Activated CD4-positive, alpha-beta T cell treated with anti-CD3 and anti-CD28 coated beads, Interleukin-2, amount 10 ng/mL, durations not matched to agents 24 days and 14 days (primary cell): Measurements from ENCODE around the gene ZNF853. TPM values are rescaled to one million over a fixed set of nuclear protein-coding genes. Genes with fewer than 3 reads are reported as not detected.
"Not testable (repeated sequence)": the region's sequence is repeated elsewhere in the genome, so short reads cannot be mapped to it uniquely, and the experiment has no call there.

Source experiments
- DNase-seq: peaks from one replicate; pipeline ENCODE4 v3.0.0; 2022
- H3K27ac Mint-ChIP-seq: one replicate; pipeline ENCODE4 v1.8.0; 2022; ENCODE audit warnings: mild to moderate bottlenecking, mixed read lengths
- H3K27me3 Mint-ChIP-seq: one replicate; pipeline ENCODE4 v1.8.0; 2022; ENCODE audit warnings: mixed read lengths
- H3K36me3 Mint-ChIP-seq: one replicate; pipeline ENCODE4 v1.8.0; 2022; ENCODE audit warnings: low read depth, mild to moderate bottlenecking, mixed read lengths
- H3K4me1 Mint-ChIP-seq: one replicate; pipeline ENCODE4 v1.8.0; 2021; ENCODE audit warnings: mixed read lengths
- H3K4me3 Mint-ChIP-seq: one replicate; pipeline ENCODE4 v1.8.0; 2022; ENCODE audit warnings: mild to moderate bottlenecking, moderate library complexity, mixed read lengths
- H3K9me3 Mint-ChIP-seq: one replicate; pipeline ENCODE4 v1.8.0; 2021; ENCODE audit warnings: mixed read lengths
- intact Hi-C: fragments of 100-400 bp; cut with micrococcal nuclease; formaldehyde crosslinking; loops from one replicate; pipeline ENCODE4 v1.15.1; 2023
- total RNA-seq: library from RNA; stranded (reverse); gene quantifications from 2 replicates; pipeline ENCODE4 v1.2.3, GENCODE V29; 2022

ZNF853 gene
- total RNA-seq, 1 donor from 2014 or later = 0.42 TPM

- peak overlapping the region; percentile 51 for H3K4me3 Mint-ChIP-seq
- no peak overlapping the region for H3K27ac Mint-ChIP-seq
These were observed 1.6 kb downstream of the ZNF853 start for GRCh38 chr7:6616854-6617643.

DNA sequence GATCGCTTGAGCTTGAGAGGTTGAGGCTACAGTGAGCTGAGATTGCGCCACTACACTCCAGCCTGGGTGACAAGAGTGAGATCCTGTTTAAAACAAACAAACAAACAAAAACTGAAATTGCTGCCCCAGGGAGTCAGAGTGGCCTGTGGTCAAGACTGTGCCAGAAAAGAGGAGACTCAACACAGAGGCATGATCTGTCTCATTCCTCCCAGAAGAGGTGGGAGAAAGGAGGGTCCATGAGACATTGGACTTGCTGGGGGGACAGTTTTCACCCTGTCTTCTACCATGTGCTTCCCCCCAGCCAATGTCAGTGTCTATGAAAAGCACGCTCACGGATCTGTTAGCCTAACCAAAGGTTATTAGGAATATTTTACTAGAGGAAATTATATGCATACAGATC is 3.2 kb downstream of the ZNF853 start:
- peaks cover 10% of the 10 kb centered on the region for H3K4me1 Mint-ChIP-seq
- intact Hi-C loops = no loop called here
- H3K4me3 Mint-ChIP-seq = no peak overlapping the region
- H3K9me3 Mint-ChIP-seq = no peaks in the 10 kb centered on the region
- no peaks in the 10 kb centered on the region for H3K36me3 Mint-ChIP-seq
- DNase-seq = no peak
- H3K27me3 Mint-ChIP-seq = peaks cover 30% of the 10 kb centered on the region
- no peak overlapping the region for H3K27ac Mint-ChIP-seq

More at GRCh38 chr7:6616854-6617643, 1.6 kb downstream of the ZNF853 start:
- H3K4me1 Mint-ChIP-seq = peaks cover 9% of the 10 kb centered on the region
- H3K27me3 Mint-ChIP-seq = peaks cover 38% of the 10 kb centered on the region
- H3K36me3 Mint-ChIP-seq = no peaks in the 10 kb centered on the region
- H3K9me3 Mint-ChIP-seq = no peaks in the 10 kb centered on the region
- intact Hi-C loops = no loop called here
- DNase-seq = no peak

GRCh38 chr7:6619961-6620360 is 4.6 kb downstream of the ZNF853 start:
- Mint-ChIP-seq H3K27me3 (peaks cover 18% of the 10 kb centered on the region), H3K36me3 (no peaks in the 10 kb centered on the region), H3K4me3 (no peak overlapping the region), H3K4me1 (peaks cover 17% of the 10 kb centered on the region), H3K9me3 (no peaks in the 10 kb centered on the region), H3K27ac (no peak overlapping the region)
- DNase-seq = no peak
- intact Hi-C loops = no loop called here

DNA sequence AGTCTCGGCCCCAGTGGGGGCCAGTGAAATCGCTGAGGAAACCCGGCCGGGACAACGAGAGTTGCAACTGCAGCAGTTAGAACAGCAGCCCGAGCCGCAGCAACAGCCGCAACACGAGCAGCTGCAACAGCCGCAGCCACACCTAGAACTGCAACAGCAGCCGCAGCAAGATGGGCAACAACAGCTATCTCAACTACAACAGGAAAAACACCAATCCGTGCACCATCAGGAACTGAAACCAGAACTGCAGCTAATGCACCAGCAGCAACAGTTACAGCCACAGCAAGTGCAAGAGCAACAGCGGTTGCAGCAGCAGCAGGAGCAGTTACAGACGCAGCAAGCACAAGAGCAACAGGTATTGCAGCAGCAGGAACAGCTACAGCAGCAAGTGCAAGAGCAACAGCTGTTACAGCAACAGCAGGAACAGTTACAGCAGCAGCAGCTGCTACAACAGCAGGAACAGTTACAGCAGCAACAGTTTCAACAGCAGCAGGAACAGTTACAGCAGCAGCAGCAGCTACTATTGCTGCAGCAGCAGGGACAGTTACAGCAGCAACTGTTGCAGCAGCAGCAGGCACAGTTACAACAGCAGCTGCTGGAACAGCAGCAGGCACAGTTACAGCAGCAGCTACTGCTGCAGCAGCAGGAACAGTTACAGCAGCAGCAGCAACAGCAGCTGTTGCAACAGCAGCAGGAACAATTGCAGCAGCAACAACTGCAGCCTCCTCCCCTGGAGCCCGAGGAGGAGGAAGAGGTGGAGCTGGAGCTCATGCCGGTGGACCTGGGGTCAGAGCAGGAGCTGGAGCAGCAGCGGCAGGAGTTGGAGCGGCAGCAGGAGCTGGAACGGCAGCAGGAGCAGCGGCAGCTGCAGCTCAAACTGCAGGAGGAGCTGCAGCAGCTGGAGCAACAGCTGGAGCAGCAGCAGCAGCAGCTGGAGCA is 6.1 kb downstream of the ZNF853 start:
- Mint-ChIP-seq H3K27ac (no peak overlapping the region), H3K27me3 (peaks cover 13% of the 10 kb centered on the region), H3K36me3 (no peaks in the 10 kb centered on the region), H3K4me3 (no peak overlapping the region), H3K9me3 (no peaks in the 10 kb centered on the region), H3K4me1 (peaks cover 17% of the 10 kb centered on the region)
- DNase-seq = no peak
- intact Hi-C loops = no loop called here

- DNase-seq = no peak
- Mint-ChIP-seq H3K9me3 (no peaks in the 10 kb centered on the region), H3K27me3 (peaks cover 10% of the 10 kb centered on the region), H3K27ac (no peak overlapping the region), H3K4me3 (no peak overlapping the region), H3K4me1 (peaks cover 15% of the 10 kb centered on the region), H3K36me3 (no peaks in the 10 kb centered on the region)
- intact Hi-C loops = no loop called here
These were observed 6.8 kb downstream of the ZNF853 start for GRCh38 chr7:6622134-6622710.

DNA sequence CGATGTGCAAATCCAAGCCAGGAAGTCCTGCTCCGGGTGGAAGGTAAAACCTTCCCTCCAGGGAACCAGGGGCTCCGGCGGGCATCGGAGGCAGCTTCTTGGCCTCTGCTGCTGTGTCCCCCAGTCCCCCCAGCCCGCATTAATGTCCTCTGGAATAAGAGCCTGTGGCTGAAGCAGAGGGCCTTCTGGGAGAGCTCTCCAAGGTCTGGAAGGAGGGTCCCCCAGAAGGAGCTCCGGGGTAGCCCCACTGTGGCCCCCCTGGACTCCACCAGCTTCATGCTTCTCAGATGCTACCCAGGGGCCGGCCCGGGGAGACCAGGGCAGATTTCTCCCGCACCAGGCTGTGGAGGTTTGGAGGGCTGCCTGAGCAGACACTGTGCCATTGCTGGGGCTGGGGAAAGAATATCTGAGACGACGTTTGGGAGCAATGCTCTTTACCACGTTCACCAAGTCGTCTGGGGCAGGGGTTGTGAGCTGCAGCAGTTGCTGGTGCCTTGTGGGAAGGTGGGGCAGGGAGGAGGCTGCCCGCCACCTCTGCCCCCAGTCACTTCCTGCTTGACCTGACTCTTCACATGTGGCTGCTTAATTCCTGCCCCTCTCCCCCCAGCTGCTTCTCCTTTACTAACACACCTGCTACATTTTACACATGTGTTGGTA is 8.3 kb downstream of the ZNF853 start:
- intact Hi-C loops = no loop called here
- H3K27me3 Mint-ChIP-seq = peaks cover 2% of the 10 kb centered on the region

DNA sequence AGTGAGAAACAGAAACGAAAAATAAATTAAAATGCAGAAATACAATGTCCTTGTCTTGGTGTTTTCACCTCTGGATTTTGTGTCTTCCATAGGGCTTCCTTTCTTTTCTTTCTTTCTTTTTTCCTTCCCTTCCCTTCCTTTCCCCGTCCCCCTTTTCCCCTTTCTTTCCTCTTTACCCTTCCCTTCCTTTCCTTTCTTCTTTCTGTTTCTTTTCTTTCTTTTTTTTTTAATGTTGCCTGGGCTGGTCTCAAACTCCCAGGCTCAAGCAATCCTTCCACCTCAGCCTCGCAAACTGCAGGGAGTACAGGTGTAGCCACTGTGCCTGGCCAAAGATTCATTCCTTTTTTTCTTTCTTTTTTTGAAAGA is 8.8 kb downstream of the ZNF853 start:
- no peaks in the 10 kb centered on the region for H3K27me3 Mint-ChIP-seq
- H3K4me3 Mint-ChIP-seq = peak overlapping the region; percentile 25
- peaks cover 15% of the 10 kb centered on the region for H3K4me1 Mint-ChIP-seq
- no peak for DNase-seq
- intact Hi-C loops = no loop called here
- H3K27ac Mint-ChIP-seq = peak overlapping the region; percentile 66
- H3K9me3 Mint-ChIP-seq = no peaks in the 10 kb centered on the region
- no peaks in the 10 kb centered on the region for H3K36me3 Mint-ChIP-seq

More for the DNA sequence above, 8.3 kb downstream of the ZNF853 start:
- peak overlapping the region; percentile 66 for H3K27ac Mint-ChIP-seq
- DNase-seq = peak; percentile 65
- peaks cover 15% of the 10 kb centered on the region for H3K4me1 Mint-ChIP-seq
- H3K9me3 Mint-ChIP-seq = no peaks in the 10 kb centered on the region
- H3K4me3 Mint-ChIP-seq = peak overlapping the region; percentile 25
- no peaks in the 10 kb centered on the region for H3K36me3 Mint-ChIP-seq

DNA sequence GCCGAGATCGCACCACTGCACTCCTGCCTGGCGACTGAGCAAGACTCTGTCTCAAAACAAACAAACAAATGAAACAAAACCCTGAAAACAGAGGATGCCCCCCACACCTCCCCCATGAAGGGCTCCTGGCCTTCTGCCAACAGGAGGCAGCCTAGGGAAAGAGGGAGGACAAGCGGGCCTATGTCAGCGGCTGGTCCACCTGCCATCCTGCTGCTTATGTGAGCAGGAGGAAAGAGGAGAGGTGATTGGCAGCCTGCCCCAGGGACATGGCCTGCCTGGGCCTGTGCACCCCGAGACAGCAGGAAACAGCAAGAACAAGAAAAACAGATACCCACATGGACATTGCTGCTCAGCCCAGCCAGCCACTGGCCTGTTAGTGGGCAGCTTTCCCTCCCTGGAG is 12.6 kb downstream of the ZNF853 start:
- intact Hi-C loops = no loop called here

GRCh38 chr7:6630007-6630849 is 14.8 kb downstream of the ZNF853 start:
- H3K9me3 Mint-ChIP-seq = no peaks in the 10 kb centered on the region
- H3K36me3 Mint-ChIP-seq = peaks cover 3% of the 10 kb centered on the region
- H3K4me3 Mint-ChIP-seq = no peak overlapping the region
- DNase-seq = no peak
- H3K27ac Mint-ChIP-seq = no peak overlapping the region
- intact Hi-C loops = no loop called here
- H3K27me3 Mint-ChIP-seq = no peaks in the 10 kb centered on the region
- H3K4me1 Mint-ChIP-seq = no peaks in the 10 kb centered on the region

More for the DNA sequence above, 12.6 kb downstream of the ZNF853 start:
- DNase-seq = no peak
- Mint-ChIP-seq H3K27me3 (no peaks in the 10 kb centered on the region), H3K4me1 (peaks cover 11% of the 10 kb centered on the region), H3K4me3 (no peak overlapping the region), H3K27ac (no peak overlapping the region), H3K9me3 (no peaks in the 10 kb centered on the region), H3K36me3 (no peaks in the 10 kb centered on the region)

GRCh38 chr7:6631605-6632004 is 16.2 kb downstream of the ZNF853 start:
- Mint-ChIP-seq H3K36me3 (peaks cover 3% of the 10 kb centered on the region), H3K27me3 (no peaks in the 10 kb centered on the region)

DNA sequence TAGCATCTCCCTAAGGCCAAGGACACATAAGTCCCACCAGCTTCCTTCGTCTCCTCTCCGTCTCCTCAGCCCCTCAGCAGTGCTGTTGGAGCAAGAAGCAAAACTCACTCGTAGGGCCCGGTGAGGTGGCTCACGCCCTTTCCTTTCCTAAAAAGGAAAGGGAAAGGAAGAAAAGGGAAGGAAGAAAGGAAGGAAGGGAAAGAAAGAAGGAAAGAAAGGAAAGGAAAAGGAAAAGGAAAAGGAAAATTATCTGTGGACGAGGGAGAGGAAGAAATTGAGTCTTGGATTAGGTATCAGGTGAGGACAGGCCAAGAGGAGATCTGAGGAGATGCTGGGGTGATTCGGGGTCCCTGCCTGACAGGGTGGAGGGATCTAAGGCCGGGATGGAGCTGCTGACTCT is 18.6 kb downstream of the ZNF853 start:
- H3K36me3 Mint-ChIP-seq = peaks cover 11% of the 10 kb centered on the region
- H3K9me3 Mint-ChIP-seq = no peaks in the 10 kb centered on the region
- no peak overlapping the region for H3K27ac Mint-ChIP-seq
- intact Hi-C loops = no loop called here
- DNase-seq = no peak
- H3K27me3 Mint-ChIP-seq = no peaks in the 10 kb centered on the region
- no peak overlapping the region for H3K4me3 Mint-ChIP-seq
- peaks cover 15% of the 10 kb centered on the region for H3K4me1 Mint-ChIP-seq

More at GRCh38 chr7:6631605-6632004, 16.2 kb downstream of the ZNF853 start:
- no peak for DNase-seq
- Mint-ChIP-seq H3K4me3 (no peak overlapping the region), H3K4me1 (peaks cover 4% of the 10 kb centered on the region), H3K9me3 (no peaks in the 10 kb centered on the region), H3K27ac (no peak overlapping the region)
- intact Hi-C loops = no loop called here

DNA sequence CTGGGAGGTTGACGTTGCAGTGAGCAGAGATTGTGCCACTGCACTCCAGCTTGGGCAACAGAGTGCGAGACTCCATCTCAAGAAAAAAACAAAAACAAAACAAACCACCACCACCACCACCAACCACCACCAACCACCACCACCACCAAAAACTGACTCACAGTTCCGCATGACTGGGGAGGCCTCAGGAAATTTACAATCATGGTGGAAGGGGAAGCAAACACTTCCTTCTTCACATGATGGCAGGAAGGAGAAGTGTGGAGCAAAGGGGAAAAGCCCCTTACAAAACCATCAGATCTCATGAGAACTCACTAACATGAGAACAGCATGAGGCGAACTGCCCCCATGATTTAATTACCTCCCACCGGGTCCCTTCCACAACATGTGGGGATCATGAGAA is 19.6 kb downstream of the ZNF853 start:
- Mint-ChIP-seq H3K36me3 (peaks cover 20% of the 10 kb centered on the region), H3K4me1 (peaks cover 23% of the 10 kb centered on the region), H3K4me3 (peak overlapping the region; percentile 21), H3K27ac (peak overlapping the region; percentile 15)
- not testable (repeated sequence) for H3K27me3 Mint-ChIP-seq, H3K9me3 Mint-ChIP-seq, DNase-seq
- intact Hi-C loops = loop anchor here (5.0 kb wide), 1 partner anchor 58 kb away; the partner anchor contains the start of gene ZDHHC4
